ENCODE data around the gene ALDH16A1. TPM values are rescaled to one million over a fixed set of nuclear protein-coding genes. Genes with fewer than 3 reads are reported as not detected.

ALDH16A1 gene
- total and polyA plus RNA-seq, 7 donors: 3.6 to 12.9 (median 7.4) TPM

DNA sequence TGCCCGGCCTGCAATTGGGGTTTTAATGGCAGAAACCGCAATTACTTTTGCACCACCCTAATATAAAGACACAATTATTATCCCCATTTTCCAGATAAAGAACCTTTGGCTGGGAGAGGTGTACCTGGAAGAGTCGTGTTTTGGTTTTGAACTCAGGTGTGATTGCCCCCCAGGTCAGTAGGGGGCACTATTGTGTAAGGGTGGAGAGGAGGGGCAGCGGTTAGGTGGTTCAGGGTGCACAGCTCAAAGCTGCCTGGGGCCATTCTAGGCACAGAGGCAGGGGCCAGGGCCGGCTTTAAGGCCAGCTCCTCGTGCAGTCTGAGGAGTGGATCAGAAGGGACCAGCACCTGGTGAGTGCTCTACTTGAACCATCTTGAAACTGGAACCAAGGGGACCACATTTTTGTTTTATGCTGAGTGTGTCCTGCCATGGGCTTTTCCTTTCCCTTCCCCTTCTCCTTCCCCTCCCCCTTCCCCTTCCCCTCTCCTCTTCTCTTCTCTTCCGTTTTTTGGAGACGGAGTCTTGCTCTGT is 53.6 kb downstream of the ALDH16A1 start:
- intact Hi-C loops (cut with DNase I): no loop called here
- Histone ChIP-seq H3K4me3 (no peak overlapping the region), H3K36me3 (ENCODE audit: insufficient read depth in 1 of 2, low read depth in 1 of 2) (no peaks in the 10 kb centered on the region), H3K9me3 (no peaks in the 10 kb centered on the region), H3K27me3 (ENCODE audit: insufficient read depth in 3 of 3, low read length in 2 of 3) (no peaks in the 10 kb centered on the region), H3K27ac (no peak overlapping the region), H3K4me1 (peaks cover 8% of the 10 kb centered on the region)
- TF ChIP-seq, protein P1, sequence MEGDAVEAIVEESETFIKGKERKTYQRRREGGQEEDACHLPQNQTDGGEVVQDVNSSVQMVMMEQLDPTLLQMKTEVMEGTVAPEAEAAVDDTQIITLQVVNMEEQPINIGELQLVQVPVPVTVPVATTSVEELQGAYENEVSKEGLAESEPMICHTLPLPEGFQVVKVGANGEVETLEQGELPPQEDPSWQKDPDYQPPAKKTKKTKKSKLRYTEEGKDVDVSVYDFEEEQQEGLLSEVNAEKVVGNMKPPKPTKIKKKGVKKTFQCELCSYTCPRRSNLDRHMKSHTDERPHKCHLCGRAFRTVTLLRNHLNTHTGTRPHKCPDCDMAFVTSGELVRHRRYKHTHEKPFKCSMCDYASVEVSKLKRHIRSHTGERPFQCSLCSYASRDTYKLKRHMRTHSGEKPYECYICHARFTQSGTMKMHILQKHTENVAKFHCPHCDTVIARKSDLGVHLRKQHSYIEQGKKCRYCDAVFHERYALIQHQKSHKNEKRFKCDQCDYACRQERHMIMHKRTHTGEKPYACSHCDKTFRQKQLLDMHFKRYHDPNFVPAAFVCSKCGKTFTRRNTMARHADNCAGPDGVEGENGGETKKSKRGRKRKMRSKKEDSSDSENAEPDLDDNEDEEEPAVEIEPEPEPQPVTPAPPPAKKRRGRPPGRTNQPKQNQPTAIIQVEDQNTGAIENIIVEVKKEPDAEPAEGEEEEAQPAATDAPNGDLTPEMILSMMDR (IDR thresholded peaks at IDR 0.05): peak; percentile 66
- 33 to 39% (median 38%) methylated on average over 8 of the region's 8 CpGs for WGBS, 3 donors
- DNase-seq (peak; percentile 47 to 76), ATAC-seq (peak; percentile 75 to 85 (median 79))

DNA sequence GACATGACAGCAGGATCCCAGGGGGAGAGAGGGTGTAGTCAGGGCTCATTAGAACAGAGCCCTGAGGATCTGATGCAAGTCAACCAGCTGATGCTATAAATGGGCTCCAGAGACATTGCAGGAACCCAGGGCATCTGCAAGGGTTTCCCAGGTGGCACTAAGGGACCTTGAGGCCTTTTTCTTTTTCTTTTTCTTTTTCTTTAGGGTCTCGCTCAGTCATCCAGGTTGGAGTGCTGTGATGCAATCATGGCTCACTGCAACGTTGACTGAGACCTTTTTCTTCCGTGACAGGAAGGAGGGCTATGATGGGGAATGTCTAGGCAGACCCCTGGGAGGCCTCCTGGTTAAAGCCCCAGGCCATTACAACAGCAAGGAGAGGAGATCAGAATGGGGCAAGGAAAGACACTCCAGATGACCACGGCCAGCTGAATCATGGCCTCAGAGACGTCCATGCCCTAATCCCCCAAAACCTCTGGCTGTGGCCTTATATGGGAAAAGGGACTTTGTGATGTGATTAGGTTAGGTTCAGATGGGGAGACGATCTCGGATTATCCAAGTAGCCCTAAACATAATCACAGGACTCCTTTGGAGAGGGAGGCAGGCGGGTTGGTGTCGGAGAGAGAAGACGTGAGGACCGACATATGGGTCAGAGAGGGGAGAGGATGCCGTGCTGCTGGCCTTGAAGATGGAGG is 54.9 kb downstream of the ALDH16A1 start:
- no peaks in the 10 kb centered on the region for H3K9me3 ChIP-seq
- TF ChIP-seq, protein P1 (IDR thresholded peaks at IDR 0.05): no peak
- H3K4me1 ChIP-seq: peaks cover 16% of the 10 kb centered on the region
- intact Hi-C loops (cut with DNase I): no loop called here
- no peak for DNase-seq
- ATAC-seq: no peak
- no peaks in the 10 kb centered on the region for H3K36me3 ChIP-seq (ENCODE audit: insufficient read depth in 1 of 2, low read depth in 1 of 2)
- H3K4me3 ChIP-seq: no peak overlapping the region
- 76 to 88% (median 78%) methylated on average over 12 of the region's 12 CpGs for WGBS, 3 donors
- no peaks in the 10 kb centered on the region for H3K27me3 ChIP-seq (ENCODE audit: insufficient read depth in 3 of 3, low read length in 2 of 3)
- no peak overlapping the region for H3K27ac ChIP-seq

DNA sequence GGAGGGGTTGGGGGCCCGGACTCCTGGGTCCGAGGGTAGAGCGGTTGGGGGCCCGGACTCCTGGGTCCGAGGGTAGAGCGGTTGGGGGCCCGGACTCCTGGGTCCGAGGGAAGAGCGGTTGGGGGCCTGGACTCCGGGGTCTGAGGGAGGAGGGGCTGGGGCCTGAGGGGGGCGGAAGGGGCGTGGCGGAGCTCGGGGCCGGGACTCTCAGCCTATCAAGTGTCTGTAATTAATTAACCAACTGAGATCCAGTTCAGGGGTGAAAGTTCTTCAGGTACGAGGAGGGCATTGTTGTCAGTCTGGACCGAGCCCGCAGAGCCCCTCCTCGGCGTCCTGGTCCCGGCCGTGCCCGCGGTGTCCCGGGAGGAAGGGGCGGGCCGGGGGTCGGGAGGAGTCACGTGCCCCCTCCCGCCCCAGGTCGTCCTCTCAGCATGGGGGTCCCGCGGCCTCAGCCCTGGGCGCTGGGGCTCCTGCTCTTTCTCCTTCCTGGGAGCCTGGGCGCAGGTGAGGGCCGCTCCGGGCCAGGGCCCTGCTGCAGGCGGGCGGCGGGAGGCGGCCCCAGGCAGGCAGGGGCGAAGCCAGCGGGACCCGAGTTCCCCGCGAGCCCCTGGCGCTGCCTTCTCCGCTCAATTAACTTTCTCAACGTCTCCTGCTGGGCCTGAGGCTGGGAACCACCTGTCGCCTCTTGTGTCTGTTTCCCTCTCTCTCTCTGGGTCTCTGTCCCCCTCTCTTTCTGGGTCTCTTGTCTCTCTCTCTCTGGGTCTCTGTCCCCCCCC is 60.1 kb downstream of the ALDH16A1 start:
- DNase-seq: peak; percentile 66 to 81
- WGBS, 3 donors: 0 to 2% (median 1%) methylated on average over 22 to 50 of the region's 50 CpGs

DNA sequence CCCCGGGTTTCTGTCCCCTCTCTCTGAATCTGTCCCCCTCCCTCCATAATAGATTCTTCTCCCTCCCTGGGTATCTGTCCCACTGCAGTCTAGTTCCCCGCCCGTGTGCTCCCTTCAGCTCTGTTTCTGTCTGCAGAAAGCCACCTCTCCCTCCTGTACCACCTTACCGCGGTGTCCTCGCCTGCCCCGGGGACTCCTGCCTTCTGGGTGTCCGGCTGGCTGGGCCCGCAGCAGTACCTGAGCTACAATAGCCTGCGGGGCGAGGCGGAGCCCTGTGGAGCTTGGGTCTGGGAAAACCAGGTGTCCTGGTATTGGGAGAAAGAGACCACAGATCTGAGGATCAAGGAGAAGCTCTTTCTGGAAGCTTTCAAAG is 60.7 kb downstream of the ALDH16A1 start:
- WGBS, 3 donors: 27 to 44% (median 36%) methylated on average over 11 to 12 of the region's 12 CpGs
- H3K9me3 ChIP-seq: no peaks in the 10 kb centered on the region
- H3K27ac ChIP-seq: no peak overlapping the region
- DNase-seq (no peak), ATAC-seq (peak; percentile 17 to 33 (median 28))
- TF ChIP-seq, protein P1 (IDR thresholded peaks at IDR 0.05): no peak
- H3K4me1 ChIP-seq: peaks cover 15% of the 10 kb centered on the region
- peak overlapping the region; percentile 93 for H3K4me3 ChIP-seq
- no peaks in the 10 kb centered on the region for H3K27me3 ChIP-seq (ENCODE audit: insufficient read depth in 3 of 3, low read length in 2 of 3)
- intact Hi-C loops (cut with DNase I): no loop called here
- peaks cover 0 to 12% of the 10 kb centered on the region in 2 donors for H3K36me3 ChIP-seq (ENCODE audit: insufficient read depth in 1 of 2, low read depth in 1 of 2)

More for the DNA sequence above, 60.1 kb downstream of the ALDH16A1 start:
- peak overlapping the region; percentile 93 for H3K4me3 ChIP-seq
- ATAC-seq: peak; percentile 55 to 86 (median 82)
- H3K4me1 ChIP-seq: peaks cover 15% of the 10 kb centered on the region
- TF ChIP-seq, protein P1 (IDR thresholded peaks at IDR 0.05): no peak
- intact Hi-C loops (cut with DNase I): no loop called here
- peaks cover 0 to 12% of the 10 kb centered on the region in 2 donors for H3K36me3 ChIP-seq (ENCODE audit: insufficient read depth in 1 of 2, low read depth in 1 of 2)
- no peaks in the 10 kb centered on the region for H3K9me3 ChIP-seq
- no peaks in the 10 kb centered on the region for H3K27me3 ChIP-seq (ENCODE audit: insufficient read depth in 3 of 3, low read length in 2 of 3)
- H3K27ac ChIP-seq: peak overlapping the region; percentile 80
